ENCODE data around the gene SENP7.

GRCh38 chr3:101375586-101375985 is 137.4 kb downstream of the SENP7 start:
- no peak for TF ChIP-seq CTCF (IDR thresholded peaks at IDR 0.05 in 2 of 3, conservative IDR thresholded peaks at IDR 0.05 in 1 of 3; ENCODE audit: borderline replicate concordance in 1 of 3, insufficient read depth in 1 of 3, low read depth in 2 of 3, low read length in 2 of 3)
- no peak for TF ChIP-seq EZH2phosphoT487 (IDR thresholded peaks at IDR 0.05; ENCODE audit: borderline replicate concordance)
- TF ChIP-seq CEBPB (IDR thresholded peaks at IDR 0.05; ENCODE audit: low read depth) = no peak
- no peak for TF ChIP-seq FOSL1 (IDR thresholded peaks at IDR 0.05; ENCODE audit: low read depth)
- TF ChIP-seq POLR2A (IDR thresholded peaks at IDR 0.05; ENCODE audit: borderline replicate concordance, extremely low read depth, insufficient read depth, insufficient read length) = no peak
- no peak for TF ChIP-seq EZH2 (IDR thresholded peaks at IDR 0.05)
- TF ChIP-seq SRF (IDR thresholded peaks at IDR 0.05; ENCODE audit: low read depth) = no peak
- TF ChIP-seq RAD21 (IDR thresholded peaks at IDR 0.05; ENCODE audit: low read depth) = no peak
- TF ChIP-seq REST (IDR thresholded peaks at IDR 0.05; ENCODE audit: low read depth) = no peak
- TF ChIP-seq POLR2AphosphoS5 (IDR thresholded peaks at IDR 0.05; ENCODE audit: low read depth, low read length) = no peak
- TF ChIP-seq, protein P1, sequence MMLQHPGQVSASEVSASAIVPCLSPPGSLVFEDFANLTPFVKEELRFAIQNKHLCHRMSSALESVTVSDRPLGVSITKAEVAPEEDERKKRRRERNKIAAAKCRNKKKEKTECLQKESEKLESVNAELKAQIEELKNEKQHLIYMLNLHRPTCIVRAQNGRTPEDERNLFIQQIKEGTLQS (IDR thresholded peaks at IDR 0.05) = no peak
- TF ChIP-seq JUND (IDR thresholded peaks at IDR 0.05) = no peak
- TF ChIP-seq ZFX (IDR thresholded peaks at IDR 0.05) = no peak
